Pons (tissue), 1 donor: Measurements from ENCODE around the gene CAPN1.
"Not testable (repeated sequence)": the region's sequence is repeated elsewhere in the genome, so short reads cannot be mapped to it uniquely, and the experiment has no call there.

Experiments
- DNase-seq: peaks from one replicate; pipeline ENCODE4 v3.0.0-alpha.2; 2016; ENCODE audit warnings: low spot score

The CAPN1 gene

GRCh38 chr11:65160643-65161042 lies 21.1 kb upstream of the CAPN1 start:
- no peak for DNase-seq

GRCh38 chr11:65163684-65164083 lies 18.0 kb upstream of the CAPN1 start:
- no peak for DNase-seq

- no peak for DNase-seq
These were observed 16.1 kb upstream of the CAPN1 start for GRCh38 chr11:65165410-65166317.

GRCh38 chr11:65166893-65167292 lies 14.8 kb upstream of the CAPN1 start:
- DNase-seq, result no peak

- no peak for DNase-seq
These were observed 14.1 kb upstream of the CAPN1 start for GRCh38 chr11:65167656-65168055.

- no peak for DNase-seq
These were observed 12.5 kb upstream of the CAPN1 start for GRCh38 chr11:65169164-65169641.

- no peak for DNase-seq
These were observed 11.6 kb upstream of the CAPN1 start, which contains the start of gene SPDYC for GRCh38 chr11:65170058-65170534. Gene SPDYC, plus strand, starts transcription at chr11:65170233. Its CDS starts 1,125 bp downstream, at chr11:65171358.

- no peak for DNase-seq
These were observed 9.1 kb upstream of the CAPN1 start for GRCh38 chr11:65172600-65172999.

- not testable (repeated sequence) for DNase-seq
These were observed 7.1 kb upstream of the CAPN1 start for GRCh38 chr11:65174571-65175010.

- DNase-seq, result no peak
These were observed 705 bp upstream of the CAPN1 start for GRCh38 chr11:65180877-65181568.

- DNase-seq, result no peak
These were observed 786 bp downstream of the CAPN1 start for GRCh38 chr11:65182258-65183170.

GRCh38 chr11:65183201-65183891 lies 1.6 kb downstream of the CAPN1 start:
- no peak for DNase-seq

- DNase-seq, result no peak
These were observed 2.4 kb downstream of the CAPN1 start for GRCh38 chr11:65184146-65184545.

- no peak for DNase-seq
These were observed 3.4 kb downstream of the CAPN1 start for GRCh38 chr11:65185171-65185570.

- no peak for DNase-seq
These were observed 4.2 kb downstream of the CAPN1 start for GRCh38 chr11:65185869-65186341.

- no peak for DNase-seq
These were observed 5.0 kb downstream of the CAPN1 start for GRCh38 chr11:65186701-65187100.

- DNase-seq, result no peak
These were observed 5.5 kb downstream of the CAPN1 start for GRCh38 chr11:65187146-65187675.

GRCh38 chr11:65187971-65188461 lies 6.3 kb downstream of the CAPN1 start:
- DNase-seq, result no peak

- DNase-seq, result no peak
These were observed 6.8 kb downstream of the CAPN1 start for GRCh38 chr11:65188486-65188885.

- no peak for DNase-seq
These were observed 7.5 kb downstream of the CAPN1 start for GRCh38 chr11:65189191-65189590.
